GM12891 (cell line): ENCODE measurements around the gene NLRP1.

Source experiments
- POLR2A ChIP-seq: IDR thresholded peaks from 2 replicates; pipeline ENCODE4 v1.6.1; 2011; ENCODE audit warnings: low read depth, low read length, control low read depth
- POLR2AphosphoS5 ChIP-seq: IDR thresholded peaks from 2 replicates; pipeline ENCODE4 v1.6.1; 2011; ENCODE audit warnings: low read depth, low read length, control low read depth
- POU2F2 ChIP-seq: IDR thresholded peaks from 2 replicates; pipeline ENCODE4 v1.6.1; 2011; ENCODE audit warnings: low read depth, mild to moderate bottlenecking, control low read depth, low read length, moderate library complexity
- SPI1 ChIP-seq: IDR thresholded peaks from 2 replicates; pipeline ENCODE4 v1.6.1; 2011; ENCODE audit warnings: low read depth, low read length, control low read depth
- TAF1 ChIP-seq: IDR thresholded peaks from 2 replicates; pipeline ENCODE4 v1.6.1; 2011; ENCODE audit warnings: low read depth, low read length, control low read depth

GRCh38 chr17:5516060-5516792, 68.1 kb downstream of the NLRP1 start:
- TF ChIP-seq POLR2A (no peak), TAF1 (no peak), POLR2AphosphoS5 (no peak), SPI1 (no peak), POU2F2 (no peak)
